ENCODE measurements around the gene DAB2IP. TPM values are rescaled to one million over a fixed set of nuclear protein-coding genes. Genes with fewer than 3 reads are reported as not detected.

The DAB2IP gene
- 15.6 and 44.9 TPM in 2 replicates for total RNA-seq

DNA sequence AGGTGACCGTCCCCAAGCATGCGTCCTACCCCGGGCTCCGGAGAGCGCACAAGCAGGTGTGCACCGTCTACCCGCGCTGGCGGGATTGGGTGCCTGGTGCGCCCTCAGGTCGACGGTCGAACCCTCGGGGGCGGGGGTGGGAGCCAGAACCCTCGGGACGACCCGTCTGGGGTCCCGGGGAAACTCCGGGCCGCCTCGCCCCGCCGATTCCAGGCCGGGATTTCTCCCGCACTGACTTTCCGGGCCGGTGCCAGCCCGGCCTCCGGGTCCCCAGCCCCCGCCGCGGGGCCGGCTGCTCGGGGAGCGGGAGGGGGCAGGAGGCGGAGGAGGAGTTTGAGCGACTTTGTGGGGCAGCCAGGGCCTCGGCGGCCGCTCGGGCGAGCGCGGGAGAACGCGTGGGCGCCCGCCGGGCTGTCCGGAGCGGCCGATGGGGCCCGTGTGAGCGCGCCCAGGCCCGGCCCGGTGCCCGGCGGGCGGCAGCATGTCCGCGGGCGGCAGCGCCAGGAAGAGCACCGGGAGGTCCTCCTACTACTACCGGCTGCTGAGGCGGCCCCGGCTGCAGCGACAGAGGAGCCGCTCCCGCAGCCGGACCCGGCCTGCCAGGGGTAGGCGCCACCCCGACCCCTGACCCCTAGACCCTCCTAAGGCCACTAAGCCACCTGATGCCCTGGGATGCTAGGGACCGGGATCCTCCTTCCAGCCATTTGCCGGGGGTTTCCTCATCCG, at the start of gene DAB2IP:
TSS of gene DAB2IP (plus strand) at position 340 of the 726 bp plus-strand sequence. CDS start at position 482, 142 bp downstream.

Other genes with a start within 250 kb of the DAB2IP start
- gene GGTA1, start 151.8 kb upstream of the DAB2IP start, total RNA-seq: not detected in 2 replicates